Kidney tubule cell (primary cell): ENCODE measurements around the gene STARD13.

Source experiments
- DNase-seq: peaks from one replicate; pipeline ENCODE4 v3.0.0-alpha.2; 2018; ENCODE audit warnings: low spot score

Gene STARD13

DNA sequence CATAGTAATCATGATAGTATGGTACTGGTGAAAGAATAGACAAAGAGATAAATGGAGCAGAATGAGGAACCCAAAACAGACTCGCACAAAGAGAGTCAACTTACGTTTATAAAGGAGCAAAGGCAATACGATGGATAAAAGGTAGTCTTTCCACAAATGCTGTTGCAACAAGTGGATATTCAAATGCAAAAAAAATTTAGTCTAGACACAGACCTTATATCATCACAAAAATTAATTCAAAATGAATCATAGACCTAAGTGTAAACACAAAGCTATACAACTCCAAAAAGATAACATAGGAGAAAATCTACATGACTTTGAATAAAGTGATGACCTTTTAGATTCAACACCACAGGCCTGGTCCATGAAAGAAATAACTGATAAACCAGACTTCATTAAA lies 137.7 kb downstream of the STARD13 start:
- no peak for DNase-seq

DNA sequence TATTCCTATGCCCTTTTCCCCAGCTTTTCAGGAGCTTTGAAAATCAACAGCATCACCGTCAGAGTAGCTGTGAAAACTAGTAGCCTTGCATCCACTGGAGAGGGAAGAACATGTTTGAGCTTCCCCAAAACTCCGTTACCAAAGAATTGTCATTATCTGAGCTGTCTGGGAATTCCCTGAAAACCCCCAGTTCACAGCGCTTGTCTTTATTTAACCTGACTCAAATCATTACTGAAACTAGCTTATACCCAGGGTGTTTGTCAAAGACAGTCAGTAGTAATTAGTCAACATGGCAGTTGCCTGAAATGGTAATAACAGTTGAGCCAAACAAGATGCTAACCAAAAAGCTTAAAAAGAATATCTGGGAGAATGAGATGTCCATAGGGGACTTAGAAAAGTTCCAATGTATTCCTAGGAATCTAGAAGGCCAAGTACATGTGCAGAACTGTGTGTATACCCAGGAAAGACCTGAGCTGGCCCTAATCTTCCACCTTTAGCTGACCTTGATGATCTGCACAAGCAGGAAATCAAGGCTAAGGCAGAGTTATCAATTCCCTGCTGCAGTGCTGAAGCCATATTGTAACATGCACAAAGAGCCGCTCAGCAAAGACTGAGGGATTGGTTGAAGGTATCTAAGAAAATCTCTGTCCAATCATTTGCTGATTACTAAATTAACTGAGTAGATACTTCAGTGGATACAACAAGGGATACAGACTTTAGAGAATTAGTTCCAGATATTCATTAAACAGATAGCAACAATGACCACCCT lies 138.5 kb downstream of the STARD13 start:
- DNase-seq: no peak

DNA sequence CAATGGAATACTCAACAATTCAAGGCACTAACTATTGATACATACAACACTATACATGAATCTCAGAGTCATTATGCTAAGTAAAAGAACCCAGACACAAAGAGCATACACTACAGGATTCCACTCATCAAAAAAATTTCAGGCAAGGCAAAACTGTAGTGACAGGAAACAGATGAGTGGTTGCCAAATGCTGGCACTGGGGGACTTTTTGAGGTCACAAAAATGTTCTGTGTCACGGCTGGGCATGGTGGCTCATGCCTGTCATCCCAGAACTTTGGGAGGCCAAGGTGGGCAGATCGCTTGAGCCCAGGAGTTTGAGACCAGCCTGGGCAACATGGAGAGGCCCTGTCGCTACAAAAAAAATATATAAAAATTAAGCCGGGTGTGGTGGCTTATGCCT lies 139.9 kb downstream of the STARD13 start:
- DNase-seq: no peak

DNA sequence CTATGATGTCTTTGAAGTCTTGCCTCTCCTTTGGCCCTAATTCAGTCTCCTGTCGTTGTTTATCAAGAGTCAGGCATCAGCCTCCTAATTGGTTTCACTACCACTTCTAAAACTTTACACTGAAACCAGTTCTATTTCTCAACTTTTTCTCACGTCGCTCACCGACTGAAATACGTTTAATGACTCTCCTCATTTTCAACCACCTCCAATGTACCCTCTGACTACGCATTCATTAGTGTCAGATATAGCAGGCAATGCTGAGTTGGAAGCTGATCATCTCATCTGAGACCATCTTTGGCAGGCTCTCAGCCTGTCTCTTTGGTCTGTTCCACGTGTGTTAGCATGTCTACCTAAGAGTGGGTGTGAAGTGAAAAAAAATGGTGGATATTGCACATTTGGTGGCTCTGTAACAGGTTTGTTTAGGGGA lies 141.2 kb downstream of the STARD13 start:
- DNase-seq: no peak

DNA sequence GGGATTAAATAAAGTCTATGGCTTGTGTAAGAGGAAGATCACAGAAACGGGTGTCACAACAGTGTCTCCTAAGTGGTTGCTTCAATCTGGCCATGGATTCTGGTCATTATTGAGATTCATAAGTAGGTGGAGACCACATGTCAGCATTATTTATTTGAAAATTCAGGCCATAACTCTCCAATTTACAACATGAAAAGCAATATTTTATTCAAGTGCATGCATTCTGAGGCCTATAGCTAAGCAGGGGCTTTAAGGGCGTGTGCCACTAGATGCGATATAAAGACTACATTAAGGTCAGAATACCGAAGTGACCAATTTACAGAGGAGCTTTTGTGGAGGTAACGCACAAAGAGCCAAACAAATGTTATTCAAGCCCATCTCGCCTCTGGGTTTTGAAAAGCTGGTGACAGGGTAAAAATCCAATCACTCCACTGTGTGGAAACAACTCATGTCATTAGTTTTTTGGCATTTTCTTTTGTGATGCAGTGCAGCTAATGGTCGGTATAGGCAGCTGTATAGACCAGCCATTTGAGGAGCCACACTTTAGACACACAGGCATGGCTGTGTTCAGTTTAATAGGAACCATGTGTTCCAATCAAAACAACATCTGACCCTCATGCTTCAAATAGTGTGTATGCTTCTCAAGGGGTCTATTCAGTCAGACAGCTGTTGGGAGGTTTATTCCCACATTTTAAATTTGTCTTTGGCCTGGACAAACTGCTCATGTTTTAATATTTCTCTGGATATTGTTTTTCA lies 145.6 kb downstream of the STARD13 start:
- DNase-seq: no peak

DNA sequence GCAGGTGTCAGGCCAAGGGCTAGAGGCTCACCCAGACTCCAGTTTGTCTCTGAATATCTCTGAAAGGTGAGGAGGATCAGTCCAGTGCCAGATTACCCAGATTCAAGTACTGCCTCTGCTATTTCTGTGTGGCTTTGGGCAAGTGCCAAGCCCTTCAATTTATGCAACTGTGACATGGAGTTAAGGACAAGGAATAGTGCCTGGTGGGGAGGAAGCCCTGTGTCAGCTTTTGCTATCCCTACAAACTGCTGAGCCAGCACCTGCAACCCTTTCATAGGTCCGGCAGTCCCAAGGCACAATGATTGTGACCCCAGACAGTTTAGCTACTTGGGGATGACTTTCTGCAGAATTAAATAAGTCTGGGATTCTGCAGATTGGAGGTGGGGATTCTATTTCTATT lies 146.4 kb downstream of the STARD13 start:
- no peak for DNase-seq

DNA sequence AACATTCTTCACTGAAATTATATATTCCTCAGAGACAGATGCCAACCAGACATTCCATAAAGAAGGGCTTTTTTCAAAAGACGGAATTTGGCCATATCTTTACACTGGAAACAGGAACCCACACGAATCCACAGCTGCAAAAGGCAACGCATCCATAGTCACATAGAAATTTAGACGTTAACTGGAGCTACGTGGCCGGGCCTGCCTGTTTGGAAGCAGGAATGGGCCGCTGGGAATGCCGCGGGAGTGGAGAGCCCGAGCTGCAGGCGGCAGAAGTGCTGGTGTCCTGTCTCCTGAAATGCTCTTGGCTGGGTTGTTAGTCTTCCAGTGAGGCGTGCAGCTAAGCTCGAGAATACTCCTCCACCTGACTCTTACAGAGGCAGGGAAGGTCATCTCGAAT lies 147.1 kb downstream of the STARD13 start:
- no peak for DNase-seq

DNA sequence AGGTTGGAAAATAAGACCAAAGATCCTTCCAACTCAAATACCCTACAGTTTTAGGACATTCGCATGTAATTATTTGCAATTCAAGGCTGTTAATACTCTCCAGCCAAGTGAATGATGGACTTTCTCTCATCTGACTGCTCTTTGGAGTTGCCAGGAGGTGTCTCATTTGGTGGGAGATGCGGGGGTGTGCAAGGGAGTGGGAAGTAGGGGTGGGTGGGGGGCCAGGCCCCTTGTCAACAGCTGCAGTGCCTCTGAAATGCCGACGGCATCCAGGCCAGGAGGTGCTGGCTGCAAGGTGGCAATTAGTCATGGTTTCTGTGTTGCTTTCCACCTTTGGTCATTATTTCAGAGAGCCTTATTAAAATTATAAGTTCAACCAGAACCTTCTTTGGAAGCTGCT lies 147.8 kb downstream of the STARD13 start:
- DNase-seq: no peak

DNA sequence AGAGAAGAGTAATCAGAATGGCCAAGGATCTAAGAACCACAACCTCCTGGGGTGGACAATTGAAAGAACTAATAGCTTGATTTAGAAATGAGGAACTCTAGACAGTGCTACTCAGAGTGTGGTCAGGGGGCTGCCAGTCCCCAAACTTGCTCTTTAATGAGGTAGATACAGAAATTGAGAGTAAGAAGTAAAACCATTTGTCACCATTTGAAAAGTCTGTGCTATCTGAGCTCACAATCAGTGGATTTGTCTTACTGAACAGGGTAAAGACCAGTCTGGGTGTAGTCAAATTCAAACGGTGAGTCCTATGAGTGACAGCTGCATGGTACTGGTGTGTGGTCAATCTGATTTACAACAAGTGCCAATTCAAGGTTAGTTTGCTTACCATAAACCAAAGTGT lies 150.5 kb downstream of the STARD13 start:
- no peak for DNase-seq

DNA sequence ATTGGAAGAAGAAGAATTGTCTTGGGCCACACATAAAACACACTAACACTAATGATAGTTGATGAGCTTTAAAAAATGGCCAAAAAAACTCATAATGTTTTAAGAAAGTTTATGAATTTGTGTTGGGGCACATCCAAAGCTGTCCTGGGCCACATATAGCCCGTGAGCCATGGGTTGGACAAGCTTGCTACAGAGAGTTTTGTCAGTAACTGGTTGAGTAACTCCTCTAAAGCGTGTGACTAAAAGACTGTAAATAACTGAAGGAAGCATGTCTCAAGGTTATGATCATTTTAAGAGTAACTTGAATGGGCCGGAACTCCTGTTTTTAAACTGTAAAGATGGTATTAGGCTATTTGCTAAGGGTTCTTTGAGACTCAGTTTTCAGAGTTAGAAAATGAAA lies 151.3 kb downstream of the STARD13 start:
- DNase-seq: no peak

DNA sequence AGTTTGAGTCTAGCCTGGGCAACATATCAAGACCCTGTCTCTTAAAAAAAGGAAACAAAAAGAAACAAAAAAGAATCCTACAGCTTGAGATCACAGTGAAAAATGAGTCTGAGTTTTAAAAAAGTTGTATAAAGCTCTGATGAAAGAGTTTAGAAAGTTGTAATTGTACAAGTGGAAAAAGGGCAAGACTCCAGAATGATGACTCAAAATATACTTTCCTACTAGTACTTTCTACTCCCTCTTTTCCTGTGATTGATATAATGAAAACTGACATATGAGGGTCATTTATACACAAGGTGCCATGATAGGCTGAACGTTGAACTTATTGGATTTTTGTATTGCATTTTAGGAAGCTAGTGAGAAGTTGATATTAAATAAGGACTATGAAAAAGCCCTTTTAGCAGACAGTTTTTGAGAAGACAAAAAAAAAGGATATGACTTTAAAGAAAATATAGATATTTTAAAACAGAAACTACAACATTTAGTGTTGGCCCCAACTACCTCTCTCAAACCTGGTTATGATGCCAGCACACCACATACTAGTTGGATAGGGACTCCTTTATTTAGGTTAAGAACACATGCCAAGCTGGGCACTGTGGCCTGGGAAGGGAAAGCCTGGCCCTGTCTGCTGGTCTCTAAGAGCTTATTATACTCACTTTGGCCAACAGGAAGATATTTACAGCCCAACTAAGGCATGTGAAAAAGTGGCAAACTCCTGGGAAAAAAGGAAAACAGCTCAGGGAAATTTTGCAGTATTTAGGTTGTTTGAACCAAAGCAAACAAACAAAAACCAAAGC lies 152.7 kb downstream of the STARD13 start:
- no peak for DNase-seq

DNA sequence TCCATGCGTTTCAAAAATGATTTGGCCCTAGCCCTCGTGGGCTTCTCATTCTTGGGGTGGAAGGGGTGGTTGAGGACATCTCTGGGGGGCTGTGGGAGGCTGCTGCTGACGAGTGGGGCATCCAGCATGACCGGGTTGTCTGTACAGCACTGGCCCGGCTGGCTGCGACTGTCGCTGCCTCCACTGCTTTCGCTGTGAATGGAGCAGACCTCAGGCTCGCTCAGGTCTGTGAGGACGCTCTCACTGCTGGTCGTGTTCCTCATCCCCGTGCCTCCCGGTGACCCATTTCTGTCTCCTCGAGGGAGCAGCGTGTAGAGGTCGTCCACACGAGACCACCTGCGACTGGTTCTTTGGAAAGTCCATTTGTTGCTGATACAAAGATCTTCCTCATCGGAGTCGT lies 155.7 kb downstream of the STARD13 start:
- no peak for DNase-seq

DNA sequence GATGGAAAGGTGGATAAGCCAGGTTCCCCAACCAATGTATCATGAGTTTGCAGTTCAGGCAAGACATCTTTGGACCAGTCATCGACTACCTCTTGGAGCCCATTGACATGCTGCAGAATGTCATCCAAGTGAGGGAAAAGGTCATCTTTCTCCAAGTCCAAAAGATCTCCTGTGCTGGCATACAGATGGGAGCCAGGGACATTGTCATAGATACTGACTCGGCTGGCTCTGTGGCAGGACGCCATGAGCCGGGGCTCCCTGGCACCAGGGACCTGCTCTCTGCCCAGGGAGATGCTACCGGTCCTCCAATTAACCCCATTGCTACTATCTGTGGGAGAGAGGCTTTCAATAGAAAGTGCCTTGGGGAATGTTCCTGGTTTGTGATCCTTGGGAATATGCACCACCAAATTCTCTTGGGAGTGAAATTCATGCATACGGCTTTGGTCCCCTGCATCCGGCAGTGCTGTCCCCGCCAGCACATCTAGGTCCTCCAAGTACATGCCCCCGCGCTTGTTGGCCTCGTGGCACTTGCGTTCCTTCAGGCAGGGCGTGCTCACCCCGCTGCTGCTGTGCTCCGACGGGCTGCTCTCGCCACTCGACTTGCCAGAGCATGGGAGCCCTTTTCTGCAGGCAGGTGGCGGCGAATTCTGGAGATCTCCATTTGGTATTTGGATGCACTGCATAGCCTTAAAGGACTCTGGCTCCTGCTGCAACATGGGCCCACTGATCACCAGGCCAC lies 156.3 kb downstream of the STARD13 start:
- no peak for DNase-seq

DNA sequence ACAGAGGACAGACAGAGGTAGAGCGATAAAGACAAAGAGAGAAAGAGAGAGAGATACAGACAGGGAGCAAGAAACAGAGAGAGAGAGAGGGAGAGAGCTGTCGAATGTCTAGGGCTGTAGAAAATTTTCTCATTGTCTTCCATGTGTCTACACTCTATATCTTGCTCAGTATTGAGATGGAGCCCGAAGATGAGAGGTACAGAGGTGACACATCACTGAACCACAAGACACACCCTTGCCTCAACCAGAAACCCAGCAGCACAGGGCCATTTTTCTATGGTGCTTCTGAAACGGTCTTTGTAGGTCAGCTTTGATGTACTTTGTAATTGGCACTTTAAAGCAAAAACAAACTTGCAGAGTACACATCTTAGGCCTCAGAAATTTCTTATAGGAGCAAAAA lies 157.4 kb downstream of the STARD13 start:
- no peak for DNase-seq

DNA sequence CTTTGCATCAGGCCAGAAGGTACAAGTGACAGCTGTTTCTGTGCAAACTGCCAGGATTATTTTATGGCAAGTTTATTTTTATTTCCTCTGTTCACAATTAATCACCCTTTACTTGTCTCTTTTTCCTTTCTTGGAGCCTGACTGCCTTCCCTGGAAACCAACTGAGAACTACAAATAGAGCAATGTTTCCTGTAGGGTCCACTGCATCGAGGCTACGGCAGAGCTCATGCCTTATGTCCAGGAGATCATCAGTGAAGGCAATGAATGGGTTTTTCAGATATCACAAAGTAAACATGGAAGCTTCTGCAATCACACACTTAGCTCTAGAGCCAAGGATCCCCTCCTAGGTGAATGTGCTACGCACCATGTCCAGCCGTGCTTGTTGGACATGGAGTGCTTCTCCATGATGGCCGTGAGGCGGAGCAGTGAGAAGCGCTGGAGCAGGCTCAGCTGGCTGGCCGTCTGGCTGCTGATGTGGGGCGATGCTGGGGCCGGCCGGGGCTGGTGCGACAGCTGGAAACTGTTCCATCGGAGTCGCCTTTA lies 158.5 kb downstream of the STARD13 start:
- DNase-seq: no peak

DNA sequence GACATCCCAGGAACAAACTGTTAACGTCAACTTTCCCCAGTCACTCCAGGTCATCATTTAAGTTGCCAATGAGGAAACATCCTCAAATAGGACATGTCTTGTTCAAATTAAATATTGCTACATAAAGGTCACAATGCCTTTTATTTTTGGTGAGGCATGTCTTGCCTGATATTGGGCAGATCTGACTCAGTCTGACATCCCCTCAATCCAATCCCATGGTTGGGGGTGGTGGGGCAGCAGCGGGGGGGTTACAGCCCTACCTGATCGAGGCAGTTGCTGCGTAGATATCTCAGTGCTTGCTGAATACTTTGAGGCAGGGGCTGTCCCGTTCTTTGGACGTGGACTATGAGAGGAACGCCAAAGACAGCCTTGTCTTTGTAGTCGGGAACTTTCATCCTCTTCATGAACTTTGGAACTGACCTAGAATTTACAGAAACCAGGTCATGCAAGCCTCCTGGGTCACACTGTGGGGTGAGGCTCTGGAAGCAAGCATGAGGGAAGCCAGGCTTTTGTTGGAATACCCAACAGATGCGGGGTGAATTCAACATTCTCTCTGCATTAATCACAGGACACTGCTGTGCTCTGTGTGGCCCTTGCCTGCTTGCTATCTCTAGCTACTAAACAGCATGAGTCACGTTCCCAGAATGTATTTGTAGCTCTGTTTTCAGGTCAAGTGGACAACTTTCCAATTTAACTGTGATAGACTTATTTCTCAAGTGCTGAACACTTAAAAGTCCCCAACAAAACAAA lies 159.6 kb downstream of the STARD13 start:
- peak; percentile 94 for DNase-seq

DNA sequence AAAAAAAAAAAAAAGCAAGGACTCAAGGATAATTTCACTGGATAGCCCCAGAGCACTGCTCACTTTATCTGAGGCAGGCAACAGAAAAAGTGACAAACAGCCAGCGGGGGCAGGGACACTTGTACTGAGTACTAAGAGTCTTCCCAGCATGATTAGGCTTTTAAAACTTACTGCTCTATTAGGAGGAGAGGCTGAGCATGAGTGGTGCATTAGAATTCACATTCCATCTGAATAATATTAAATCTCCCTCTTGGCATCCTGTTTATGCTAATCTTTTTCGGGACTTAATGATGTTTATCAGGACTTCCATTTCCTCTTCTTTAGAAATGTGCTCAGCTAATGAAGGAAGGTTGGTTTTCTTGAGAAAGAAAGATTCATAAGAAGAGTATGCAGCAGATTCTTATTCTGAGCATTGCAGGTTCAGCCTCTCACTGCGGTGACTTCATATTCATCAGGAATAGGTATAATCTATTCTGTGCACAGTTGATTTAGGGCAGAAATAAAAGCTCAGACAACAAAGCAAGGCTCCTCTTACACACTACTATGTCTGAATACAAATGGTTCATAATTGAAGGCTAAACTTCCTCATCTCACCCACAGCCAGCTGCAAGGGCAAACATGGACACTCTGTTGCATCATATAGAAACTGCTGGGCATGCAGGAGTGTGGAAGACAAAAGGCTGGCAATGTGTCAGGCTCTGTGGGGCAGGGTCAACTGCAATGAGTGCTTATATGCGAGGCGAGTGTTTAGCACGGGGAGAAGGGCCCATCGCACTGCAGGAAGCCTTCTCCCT lies 162.3 kb downstream of the STARD13 start:
- no peak for DNase-seq

DNA sequence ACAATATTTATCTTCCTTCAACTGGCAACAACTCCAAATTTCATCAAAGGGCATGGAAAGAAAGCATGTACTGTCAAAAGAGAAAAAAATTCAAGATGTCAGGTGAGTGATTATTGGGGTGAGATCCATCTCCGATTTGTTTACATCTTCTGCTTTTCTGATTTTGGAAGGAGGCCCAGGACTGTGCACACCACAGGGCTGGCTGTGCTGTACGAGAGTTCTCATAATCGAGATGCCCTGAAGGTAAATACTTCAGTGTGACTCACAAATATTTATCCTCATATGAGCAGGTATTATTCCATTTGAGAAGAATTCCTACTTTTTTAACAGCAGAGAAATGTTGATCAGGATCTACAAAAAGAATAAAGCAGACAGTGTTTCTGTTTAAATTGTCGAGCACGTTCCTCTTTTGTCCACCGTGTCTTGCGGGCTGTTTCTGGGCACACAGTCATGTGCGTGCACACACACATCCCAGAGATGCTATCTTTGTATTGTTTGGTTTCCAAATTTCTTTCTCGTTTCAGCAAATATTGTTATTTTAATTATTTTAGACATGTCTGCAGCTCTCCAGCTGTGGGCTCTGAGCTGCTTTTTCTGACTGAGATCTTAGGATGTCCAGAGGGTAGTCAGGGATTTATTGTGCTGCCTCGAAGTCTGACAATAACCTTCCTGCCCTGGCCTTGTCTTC lies 165.6 kb downstream of the STARD13 start:
- peak; percentile 41 for DNase-seq

DNA sequence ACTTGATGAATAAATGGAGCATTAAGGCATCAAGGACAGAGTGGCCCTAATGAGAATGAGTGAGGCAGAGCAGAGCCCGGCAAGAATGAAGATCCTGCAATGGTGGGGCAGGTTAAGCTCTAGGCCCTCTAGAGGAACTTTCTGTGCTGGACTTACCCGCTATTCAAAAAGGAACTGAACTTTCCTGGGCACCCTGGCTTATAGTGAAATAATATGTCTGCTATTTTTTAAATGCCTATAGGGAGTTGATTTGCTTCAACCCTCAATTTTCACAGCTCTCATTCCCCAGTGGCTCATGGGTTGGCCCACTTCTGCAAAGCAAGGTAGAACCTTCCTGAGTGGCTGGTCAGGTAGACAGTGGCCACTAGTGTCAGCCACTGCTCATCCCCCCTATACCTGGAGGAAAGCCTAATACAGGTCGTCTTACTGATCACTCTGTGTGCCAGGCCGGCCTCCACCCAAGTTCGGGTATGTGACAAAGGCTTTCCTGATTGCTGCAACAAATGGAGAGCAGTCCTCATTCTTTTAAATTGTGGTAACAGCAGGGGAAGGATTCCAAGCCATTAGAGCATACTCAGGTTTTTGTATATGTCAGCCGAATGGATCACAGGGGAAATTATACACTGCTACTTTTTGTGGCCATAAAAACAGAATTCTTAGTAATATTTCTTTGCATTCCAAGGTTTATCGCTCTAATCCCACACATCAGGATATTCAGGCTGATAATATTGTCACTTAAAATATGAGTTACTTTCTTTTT lies 166.4 kb downstream of the STARD13 start:
- DNase-seq: no peak
